GM04504 (cell line): ENCODE data around the gene EMD.
A peak's percentile ranks its signal among the peaks of the same experiment; 100 is the strongest.

Source experiments
- DNase-seq: peaks from one replicate; pipeline ENCODE4 v3.0.0-alpha.2; 2012; ENCODE audit warnings: low read depth

The EMD gene

GRCh38 chrX:154355094-154355775 is 23.9 kb upstream of the EMD start:
- DNase-seq = no peak

GRCh38 chrX:154355776-154356140 is 23.3 kb upstream of the EMD start:
- DNase-seq = no peak

GRCh38 chrX:154356596-154356995 is 22.5 kb upstream of the EMD start:
- no peak for DNase-seq

GRCh38 chrX:154357205-154357604 is 21.9 kb upstream of the EMD start:
- DNase-seq = no peak

GRCh38 chrX:154358011-154358410 is 21.1 kb upstream of the EMD start:
- no peak for DNase-seq

- DNase-seq = no peak
Measured at GRCh38 chrX:154358829-154359228, 20.3 kb upstream of the EMD start.

- DNase-seq = no peak
Measured at GRCh38 chrX:154359362-154360154, 19.5 kb upstream of the EMD start.

- DNase-seq = no peak
Measured at GRCh38 chrX:154360155-154360713, 18.9 kb upstream of the EMD start.

- no peak for DNase-seq
Measured at GRCh38 chrX:154362085-154362742, 16.9 kb upstream of the EMD start.

- no peak for DNase-seq
Measured at GRCh38 chrX:154363706-154364439, 15.2 kb upstream of the EMD start.

GRCh38 chrX:154365052-154365600 is 14.0 kb upstream of the EMD start:
- no peak for DNase-seq

GRCh38 chrX:154365997-154366665 is 13.0 kb upstream of the EMD start:
- DNase-seq = no peak

- DNase-seq = no peak
Measured at GRCh38 chrX:154366666-154367055, 12.4 kb upstream of the EMD start.

- DNase-seq = no peak
Measured at GRCh38 chrX:154367474-154368308, 11.4 kb upstream of the EMD start.

- peak; percentile 86 for DNase-seq
Measured at GRCh38 chrX:154368630-154369448, 10.3 kb upstream of the EMD start.

- peak; percentile 87 for DNase-seq
Measured at GRCh38 chrX:154369449-154370299, 9.4 kb upstream of the EMD start.

GRCh38 chrX:154370300-154371016 is 8.6 kb upstream of the EMD start:
- DNase-seq = no peak
